ENCODE data around the gene AFF3.

- no peak for TF ChIP-seq CHD4 (IDR thresholded peaks at IDR 0.05)
- TF ChIP-seq TCF3 (IDR thresholded peaks at IDR 0.05; ENCODE audit: borderline replicate concordance, insufficient read depth, low read depth, low read length): no peak
These were observed 516.2 kb downstream of the AFF3 start for GRCh38 chr2:99626158-99626557.

All from GM12878 (cell line).